ENCODE measurements around the gene COL28A1.

DNA sequence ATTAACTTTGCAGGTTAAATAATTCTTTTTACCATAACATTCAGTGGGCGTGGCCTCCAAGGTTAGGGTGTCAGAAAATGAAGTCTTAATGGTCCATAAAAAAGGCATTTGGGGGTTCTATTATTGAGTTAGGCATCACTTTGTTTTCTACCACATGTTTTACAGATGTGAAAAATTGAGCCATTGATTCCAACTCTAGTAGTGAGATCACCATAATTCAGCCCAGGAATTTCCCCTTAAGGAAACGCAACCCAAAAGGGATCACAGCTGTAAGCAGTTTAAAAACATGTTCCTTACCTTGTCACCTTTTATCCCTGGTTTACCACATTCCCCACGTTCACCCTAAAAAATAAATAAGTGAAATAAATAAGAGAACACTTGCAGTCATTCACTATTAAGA is 24.9 kb downstream of the COL28A1 start:
- TF ChIP-seq ZBTB11 (tag by site-specific recombination; conservative IDR thresholded peaks at IDR 0.05; ENCODE audit: low read depth) (no peak), ZNF561 (tag by site-specific recombination; IDR thresholded peaks at IDR 0.05; ENCODE audit: borderline replicate concordance) (no peak), ZBTB21 (tag by site-specific recombination; IDR thresholded peaks at IDR 0.05) (no peak), ZNF398 (tag by site-specific recombination; IDR thresholded peaks at IDR 0.05) (no peak), PBX3 (CRISPR knock-in tag; IDR thresholded peaks at IDR 0.05) (no peak), ZNF510 (tag by site-specific recombination; IDR thresholded peaks at IDR 0.05; ENCODE audit: insufficient replicate concordance) (no peak), ZNF121 (tag by site-specific recombination; IDR thresholded peaks at IDR 0.05) (no peak), MZF1 (tag by site-specific recombination; IDR thresholded peaks at IDR 0.05; ENCODE audit: borderline replicate concordance) (no peak), ZNF19 (tag by site-specific recombination; IDR thresholded peaks at IDR 0.05; ENCODE audit: low read depth) (no peak), ZNF558 (tag by site-specific recombination; IDR thresholded peaks at IDR 0.05) (no peak)
- TF ChIP-seq, protein P1, sequence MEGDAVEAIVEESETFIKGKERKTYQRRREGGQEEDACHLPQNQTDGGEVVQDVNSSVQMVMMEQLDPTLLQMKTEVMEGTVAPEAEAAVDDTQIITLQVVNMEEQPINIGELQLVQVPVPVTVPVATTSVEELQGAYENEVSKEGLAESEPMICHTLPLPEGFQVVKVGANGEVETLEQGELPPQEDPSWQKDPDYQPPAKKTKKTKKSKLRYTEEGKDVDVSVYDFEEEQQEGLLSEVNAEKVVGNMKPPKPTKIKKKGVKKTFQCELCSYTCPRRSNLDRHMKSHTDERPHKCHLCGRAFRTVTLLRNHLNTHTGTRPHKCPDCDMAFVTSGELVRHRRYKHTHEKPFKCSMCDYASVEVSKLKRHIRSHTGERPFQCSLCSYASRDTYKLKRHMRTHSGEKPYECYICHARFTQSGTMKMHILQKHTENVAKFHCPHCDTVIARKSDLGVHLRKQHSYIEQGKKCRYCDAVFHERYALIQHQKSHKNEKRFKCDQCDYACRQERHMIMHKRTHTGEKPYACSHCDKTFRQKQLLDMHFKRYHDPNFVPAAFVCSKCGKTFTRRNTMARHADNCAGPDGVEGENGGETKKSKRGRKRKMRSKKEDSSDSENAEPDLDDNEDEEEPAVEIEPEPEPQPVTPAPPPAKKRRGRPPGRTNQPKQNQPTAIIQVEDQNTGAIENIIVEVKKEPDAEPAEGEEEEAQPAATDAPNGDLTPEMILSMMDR (tag by site-specific recombination; IDR thresholded peaks at IDR 0.05): no peak
